Omental fat pad (tissue), 4 donors: ENCODE results near the gene HSCB. TPM values are rescaled to one million over a fixed set of nuclear protein-coding genes. Genes with fewer than 3 reads are reported as not detected.
"Not testable (repeated sequence)": the region's sequence is repeated elsewhere in the genome, so short reads cannot be mapped to it uniquely, and the experiment has no call there.

Experiments used
- ATAC-seq: fragments of 150-250 bp; one replicate; pipeline ENCODE4 v1.9.1; 2016; ENCODE audit warnings: mild to moderate bottlenecking, moderate library complexity; ENCODE audit not compliant: low FRiP score
- DNase-seq: peaks from one replicate; pipeline ENCODE4 v3.0.0-alpha.2; 2019; ENCODE audit warnings: low spot score
- total RNA-seq, 4 donors: library from RNA; depleted of rRNA; stranded (reverse); fragments of >200 nt; gene quantifications; one replicate each; pipeline ENCODE4 v1.1.0, GENCODE V29; 2016
- TF ChIP-seq, protein P1 (sequence below), 3 donors: fragments of 450-650 bp; IDR thresholded peaks; one replicate each; pipeline ENCODE4 v1.5.1; 2016 to 2017; ENCODE audit warnings: antibody characterized with exemption in 3 of 3, mild to moderate bottlenecking in 3 of 3, moderate library complexity in 2 of 3

The HSCB gene
- total RNA-seq, 4 donors from 2014 or later = 9.5 to 21.0 (median 14.8) TPM

DNA sequence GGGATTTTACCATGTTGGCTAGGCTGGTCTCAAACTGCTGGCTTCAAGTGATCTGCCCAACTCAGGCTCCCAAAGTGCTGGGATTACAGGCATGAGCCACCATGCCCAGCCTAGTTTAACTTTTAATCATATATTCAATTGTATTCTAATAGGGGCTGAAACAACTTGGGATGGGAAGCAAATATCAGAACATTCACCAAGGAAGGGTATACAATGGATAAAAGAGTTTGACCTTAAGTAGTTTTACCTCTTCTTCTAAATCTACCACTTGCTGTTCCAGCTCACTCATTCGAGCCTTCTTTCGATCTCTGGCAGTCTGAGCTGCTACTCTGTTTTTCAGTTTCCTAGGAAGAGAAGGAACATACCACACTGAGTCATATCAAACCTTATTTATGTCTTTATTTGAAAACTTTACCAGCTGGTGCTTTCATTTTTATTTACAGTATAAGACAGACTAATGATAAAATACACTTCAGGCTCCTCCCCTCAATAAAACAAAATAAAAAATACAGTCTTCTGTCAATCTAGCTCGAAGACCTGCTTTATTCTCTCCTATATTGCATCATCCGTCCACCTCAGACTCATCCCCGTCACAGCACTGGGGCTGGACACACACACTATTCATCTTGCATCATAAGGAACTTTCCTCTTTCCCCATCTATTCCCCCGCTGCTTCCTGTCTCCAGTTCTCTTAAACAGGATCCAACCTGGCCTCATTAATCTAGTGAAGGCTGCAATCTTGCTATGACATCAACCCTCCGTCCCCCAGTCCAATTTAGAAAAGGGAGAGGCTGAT is 57.2 kb downstream of the HSCB start:
- TF ChIP-seq, protein P1, sequence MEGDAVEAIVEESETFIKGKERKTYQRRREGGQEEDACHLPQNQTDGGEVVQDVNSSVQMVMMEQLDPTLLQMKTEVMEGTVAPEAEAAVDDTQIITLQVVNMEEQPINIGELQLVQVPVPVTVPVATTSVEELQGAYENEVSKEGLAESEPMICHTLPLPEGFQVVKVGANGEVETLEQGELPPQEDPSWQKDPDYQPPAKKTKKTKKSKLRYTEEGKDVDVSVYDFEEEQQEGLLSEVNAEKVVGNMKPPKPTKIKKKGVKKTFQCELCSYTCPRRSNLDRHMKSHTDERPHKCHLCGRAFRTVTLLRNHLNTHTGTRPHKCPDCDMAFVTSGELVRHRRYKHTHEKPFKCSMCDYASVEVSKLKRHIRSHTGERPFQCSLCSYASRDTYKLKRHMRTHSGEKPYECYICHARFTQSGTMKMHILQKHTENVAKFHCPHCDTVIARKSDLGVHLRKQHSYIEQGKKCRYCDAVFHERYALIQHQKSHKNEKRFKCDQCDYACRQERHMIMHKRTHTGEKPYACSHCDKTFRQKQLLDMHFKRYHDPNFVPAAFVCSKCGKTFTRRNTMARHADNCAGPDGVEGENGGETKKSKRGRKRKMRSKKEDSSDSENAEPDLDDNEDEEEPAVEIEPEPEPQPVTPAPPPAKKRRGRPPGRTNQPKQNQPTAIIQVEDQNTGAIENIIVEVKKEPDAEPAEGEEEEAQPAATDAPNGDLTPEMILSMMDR (IDR thresholded peaks at IDR 0.05) = no peak
- ATAC-seq (peak; percentile 82), DNase-seq (peak; percentile 46)

DNA sequence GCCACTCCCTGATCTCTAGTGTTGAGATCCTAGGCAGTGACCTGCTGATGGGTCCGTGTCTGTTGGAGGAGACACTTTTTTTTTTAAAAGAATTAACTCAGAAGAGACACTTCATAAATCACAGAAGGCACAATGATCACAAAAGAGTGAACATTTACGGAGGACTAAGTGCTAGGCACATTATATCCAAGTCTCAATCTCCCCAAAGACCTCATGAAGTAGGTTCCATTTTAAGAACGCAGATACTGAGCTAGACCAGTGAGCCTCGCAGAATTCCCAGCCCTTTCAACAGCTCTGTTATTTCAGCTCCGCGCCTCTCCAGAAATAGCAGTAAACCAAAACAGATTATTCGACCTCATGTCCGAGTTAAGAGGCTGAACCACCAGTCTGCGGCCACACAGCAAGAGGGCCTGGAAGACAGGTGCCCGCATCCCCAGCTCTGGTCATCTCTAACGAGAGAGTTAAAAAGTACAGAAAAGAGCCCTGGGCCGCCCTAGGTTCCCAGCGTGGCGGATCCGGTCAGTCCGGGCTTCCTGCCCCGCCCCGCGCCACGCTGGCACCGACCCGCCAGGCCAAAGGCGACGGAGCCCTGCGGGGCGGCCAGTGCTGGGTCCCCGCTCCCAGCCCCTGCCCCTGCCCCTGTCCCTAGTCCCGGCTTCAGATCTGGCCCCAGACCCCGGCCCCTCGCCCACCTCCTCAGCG is 57.9 kb downstream of the HSCB start:
- TF ChIP-seq, protein P1 (IDR thresholded peaks at IDR 0.05) = no peak
- no peak for DNase-seq
- ATAC-seq = peak; percentile 43

DNA sequence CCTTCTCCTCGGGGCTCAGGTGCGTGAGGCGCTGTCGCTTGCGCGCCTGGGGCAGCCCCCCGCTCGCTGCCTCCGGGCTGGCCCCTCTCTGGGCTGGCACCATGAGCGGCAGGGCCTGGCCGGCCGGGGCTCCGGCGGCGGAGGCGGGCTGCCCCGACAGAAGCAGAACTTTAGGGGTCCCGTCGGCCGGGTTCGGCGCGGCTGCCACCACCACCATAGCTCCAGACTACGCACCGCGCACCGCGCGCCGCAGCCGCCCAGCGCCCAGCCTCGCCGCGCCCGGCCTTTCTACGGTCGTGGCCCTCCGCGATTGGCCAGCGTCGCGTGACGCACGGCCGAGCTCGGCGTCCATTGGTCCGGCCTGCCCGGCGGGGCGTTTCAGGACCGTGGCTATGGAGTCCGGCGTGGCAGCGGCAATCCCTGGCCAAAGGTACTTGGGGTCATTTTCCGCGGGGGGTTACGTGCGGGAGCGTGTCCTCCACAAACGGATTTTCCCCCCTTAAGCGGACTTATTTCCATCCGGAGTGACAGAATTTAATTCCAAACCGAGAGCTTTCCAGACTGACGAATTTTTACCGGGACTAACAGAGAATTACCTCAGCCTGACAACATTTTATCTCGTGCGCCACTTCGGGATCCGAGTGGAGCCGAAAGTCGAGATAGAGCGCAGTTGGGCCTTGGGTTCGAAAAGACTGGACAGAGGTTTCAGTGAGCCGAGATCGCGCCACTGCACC is 58.6 kb downstream of the HSCB start, which contains the start of gene XBP1:
XBP1 (minus strand) TSS at position 262 of the 734 bp plus-strand sequence.
- ATAC-seq (peak; percentile 95), DNase-seq (peak; percentile 76)
- TF ChIP-seq, protein P1 (IDR thresholded peaks at IDR 0.05) = no peak

DNA sequence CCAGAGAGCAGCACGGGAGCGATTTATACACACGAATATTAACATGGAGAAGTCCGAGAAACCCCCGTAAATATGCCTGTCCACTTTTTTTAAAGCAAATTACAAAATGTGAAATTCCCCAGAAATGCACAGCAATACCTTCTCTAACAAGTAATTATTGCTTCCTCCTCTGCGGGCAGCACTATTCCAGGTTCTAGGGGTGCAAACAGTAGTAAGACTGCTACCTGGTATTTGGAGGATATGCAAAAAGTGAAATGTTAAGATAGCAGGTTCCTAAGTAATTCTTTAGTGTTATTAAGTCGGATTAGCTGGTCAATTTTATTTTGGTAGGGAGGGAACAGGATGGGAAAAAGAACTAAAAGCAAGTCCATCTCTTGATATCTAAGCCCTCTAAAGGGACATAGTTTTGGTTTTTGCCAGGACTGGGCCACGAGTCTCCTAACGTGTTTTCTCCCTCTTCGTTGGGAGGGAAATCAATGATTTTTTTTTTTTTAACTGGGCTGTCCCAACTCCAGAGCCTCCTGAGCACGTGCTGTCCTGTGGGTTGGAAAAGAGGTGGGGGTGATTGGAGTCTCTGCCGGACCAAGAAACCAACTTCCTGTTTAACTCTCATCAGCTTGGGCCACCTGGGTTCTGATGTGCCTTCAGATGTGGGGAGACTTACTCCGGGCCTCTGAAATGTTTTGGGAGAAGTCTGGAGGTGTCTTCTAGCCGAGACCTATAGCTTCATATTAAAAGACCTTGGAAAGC is 60.2 kb downstream of the HSCB start:
- no peak for DNase-seq
- no peak for ATAC-seq
- TF ChIP-seq, protein P1 (IDR thresholded peaks at IDR 0.05) = no peak

DNA sequence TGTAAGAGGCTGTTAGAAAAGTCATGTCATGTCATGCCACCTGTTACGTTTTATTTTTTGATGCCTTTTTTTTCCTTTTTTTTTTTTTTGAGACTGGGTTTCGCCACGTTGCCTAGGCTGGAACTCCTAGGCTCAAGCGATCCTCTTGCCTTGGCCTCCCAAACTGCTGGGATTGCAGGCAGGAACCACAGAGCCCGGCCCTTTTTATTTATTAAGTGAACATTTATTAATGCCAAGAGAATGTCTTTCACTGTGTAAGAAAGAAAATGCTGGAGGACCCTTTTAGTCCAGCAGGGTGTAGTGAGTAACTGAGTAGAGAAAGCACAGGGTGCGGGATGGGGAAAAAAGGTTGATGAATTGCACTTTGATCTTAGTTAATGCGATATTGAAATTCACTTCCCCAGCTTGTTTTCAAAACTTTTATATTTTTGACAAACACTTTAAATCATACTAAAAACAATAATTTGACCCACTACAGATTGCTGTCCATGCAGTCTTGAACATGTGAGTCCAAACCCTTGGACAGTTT is 60.8 kb downstream of the HSCB start:
- no peak for DNase-seq
- no peak for ATAC-seq
- TF ChIP-seq, protein P1 (IDR thresholded peaks at IDR 0.05) = no peak

DNA sequence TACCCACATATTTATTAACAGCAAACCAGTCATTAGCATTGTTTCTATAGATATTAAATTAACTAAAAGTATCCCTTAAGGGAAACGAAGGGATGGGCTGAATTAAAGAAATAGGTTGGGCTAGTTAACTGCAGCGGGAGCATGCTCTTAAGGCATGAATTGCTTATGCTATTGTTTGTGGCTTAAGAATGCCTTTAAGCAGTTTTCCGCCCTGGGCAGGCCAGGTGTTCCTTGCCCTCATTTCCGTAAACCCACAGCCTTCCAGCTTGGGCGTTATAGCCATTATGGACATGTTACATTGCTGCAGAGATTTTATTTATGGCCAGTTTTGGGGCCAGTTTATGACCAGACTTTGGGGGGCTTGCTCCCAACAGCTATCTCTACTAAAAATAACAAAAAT is 63.6 kb downstream of the HSCB start:
- not testable (repeated sequence) for ATAC-seq, DNase-seq

Other genes with a start within 250 kb of the HSCB start
- gene TTC28, start 62.2 kb upstream of the HSCB start, total RNA-seq = 100 to 1,000 TPM in 1 of 4 donors, 10 to 100 TPM in 3; 28.6 to 103 (median 50.6) TPM
- gene CHEK2, start 219 bp upstream of the HSCB start, total RNA-seq = 1 to 10 TPM; 2.9 to 7.4 (median 4.7) TPM
- gene CCDC117, start 30.7 kb downstream of the HSCB start, total RNA-seq = 10 to 100 TPM; 10.1 to 22.9 (median 18.2) TPM
- gene XBP1, start 58.5 kb downstream of the HSCB start, total RNA-seq = 100 to 1,000 TPM; 208 to 343 (median 245) TPM
- gene ZNRF3, start 141.5 kb downstream of the HSCB start, total RNA-seq = 10 to 100 TPM in 1 of 4 donors, 1 to 10 TPM in 3; 7.7 to 14.4 (median 8.2) TPM